ELR (cell line): Measurements from ENCODE around the gene HIP1.
"Not testable (repeated sequence)": the region's sequence is repeated elsewhere in the genome, so short reads cannot be mapped to it uniquely, and the experiment has no call there.

Experiments
- DNase-seq: peaks from one replicate; pipeline ENCODE4 v3.0.0-alpha.2; 2015; ENCODE audit warnings: low read depth

The HIP1 gene

GRCh38 chr7:75639071-75639885 lies 99.5 kb downstream of the HIP1 start:
- peak; percentile 44 for DNase-seq

- DNase-seq, result peak; percentile 56
Measured at GRCh38 chr7:75638594-75639070, 100.1 kb downstream of the HIP1 start.

GRCh38 chr7:75637854-75638593 lies 100.7 kb downstream of the HIP1 start:
- no peak for DNase-seq

GRCh38 chr7:75635036-75635435 lies 103.7 kb downstream of the HIP1 start:
- DNase-seq, result no peak

- not testable (repeated sequence) for DNase-seq
Measured at GRCh38 chr7:75632587-75632986, 106.2 kb downstream of the HIP1 start.

GRCh38 chr7:75631711-75632110 lies 107.0 kb downstream of the HIP1 start:
- DNase-seq, result no peak

- no peak for DNase-seq
Measured at GRCh38 chr7:75630549-75630948, 108.2 kb downstream of the HIP1 start.

- no peak for DNase-seq
Measured at GRCh38 chr7:75629044-75629443, 109.7 kb downstream of the HIP1 start.

GRCh38 chr7:75628055-75628454 lies 110.7 kb downstream of the HIP1 start:
- DNase-seq, result peak; percentile 6

- DNase-seq, result no peak
Measured at GRCh38 chr7:75626954-75627353, 111.8 kb downstream of the HIP1 start.

GRCh38 chr7:75625868-75626267 lies 112.9 kb downstream of the HIP1 start:
- DNase-seq, result no peak

GRCh38 chr7:75624134-75624832 lies 114.5 kb downstream of the HIP1 start:
- DNase-seq, result no peak

- no peak for DNase-seq
Measured at GRCh38 chr7:75623390-75624133, 115.2 kb downstream of the HIP1 start.

- no peak for DNase-seq
Measured at GRCh38 chr7:75621124-75621523, 117.6 kb downstream of the HIP1 start.

- no peak for DNase-seq
Measured at GRCh38 chr7:75619636-75620035, 119.1 kb downstream of the HIP1 start.

GRCh38 chr7:75617634-75618234 lies 121.0 kb downstream of the HIP1 start:
- DNase-seq, result no peak

GRCh38 chr7:75616421-75617167 lies 122.1 kb downstream of the HIP1 start:
- DNase-seq, result no peak

- no peak for DNase-seq
Measured at GRCh38 chr7:75614401-75614800, 124.3 kb downstream of the HIP1 start.

GRCh38 chr7:75613351-75613750 lies 125.4 kb downstream of the HIP1 start:
- no peak for DNase-seq

GRCh38 chr7:75611557-75612178 lies 127.1 kb downstream of the HIP1 start:
- no peak for DNase-seq
